ENCODE data around the gene DSP.

DSP gene

GRCh38 chr6:7535498-7535897 is 6.0 kb upstream of the DSP start:
- Histone ChIP-seq H3K9me3 (ENCODE audit: control insufficient read depth, low read length) (no peaks in the 10 kb centered on the region), H3K4me1 (ENCODE audit: control insufficient read depth, insufficient read depth, low read length, poor library complexity, severe bottlenecking) (no peaks in the 10 kb centered on the region), H3K4me3 (ENCODE audit: extremely low read depth, insufficient read depth, low read length, poor library complexity, severe bottlenecking) (no peak overlapping the region), H3K36me3 (ENCODE audit: control insufficient read depth, insufficient read depth, low read length) (no peaks in the 10 kb centered on the region), H3K27ac (ENCODE audit: low read depth, low read length, severe bottlenecking) (no peak overlapping the region)
- WGBS, 2 experiments (ENCODE audit: insufficient coverage in 2 of 2) = 100% methylated on average over 2 to 3 of the region's 5 CpGs

GRCh38 chr6:7537565-7538174 is 3.8 kb upstream of the DSP start:
- 81 to 100% methylated on average over 2 of the region's 4 CpGs for WGBS, 2 experiments (ENCODE audit: insufficient coverage in 2 of 2)
- H3K4me3 ChIP-seq (ENCODE audit: extremely low read depth, insufficient read depth, low read length, poor library complexity, severe bottlenecking) = no peak overlapping the region
- no peaks in the 10 kb centered on the region for H3K4me1 ChIP-seq (ENCODE audit: control insufficient read depth, insufficient read depth, low read length, poor library complexity, severe bottlenecking)
- no peaks in the 10 kb centered on the region for H3K9me3 ChIP-seq (ENCODE audit: control insufficient read depth, low read length)
- H3K36me3 ChIP-seq (ENCODE audit: control insufficient read depth, insufficient read depth, low read length) = no peaks in the 10 kb centered on the region
- no peak overlapping the region for H3K27ac ChIP-seq (ENCODE audit: low read depth, low read length, severe bottlenecking)

GRCh38 chr6:7538484-7538883 is 3.0 kb upstream of the DSP start:
- 87 to 93% methylated on average over 3 to 4 of the region's 5 CpGs for WGBS, 2 experiments (ENCODE audit: insufficient coverage in 2 of 2)
- Histone ChIP-seq H3K4me1 (ENCODE audit: control insufficient read depth, insufficient read depth, low read length, poor library complexity, severe bottlenecking) (no peaks in the 10 kb centered on the region), H3K36me3 (ENCODE audit: control insufficient read depth, insufficient read depth, low read length) (no peaks in the 10 kb centered on the region), H3K9me3 (ENCODE audit: control insufficient read depth, low read length) (no peaks in the 10 kb centered on the region), H3K4me3 (ENCODE audit: extremely low read depth, insufficient read depth, low read length, poor library complexity, severe bottlenecking) (no peak overlapping the region), H3K27ac (ENCODE audit: low read depth, low read length, severe bottlenecking) (no peak overlapping the region)

- Histone ChIP-seq H3K27ac (ENCODE audit: low read depth, low read length, severe bottlenecking) (peak overlapping the region; percentile 88), H3K9me3 (ENCODE audit: control insufficient read depth, low read length) (no peaks in the 10 kb centered on the region), H3K4me1 (ENCODE audit: control insufficient read depth, insufficient read depth, low read length, poor library complexity, severe bottlenecking) (peaks cover 6% of the 10 kb centered on the region), H3K4me3 (ENCODE audit: extremely low read depth, insufficient read depth, low read length, poor library complexity, severe bottlenecking) (peak overlapping the region; percentile 75), H3K36me3 (ENCODE audit: control insufficient read depth, insufficient read depth, low read length) (no peaks in the 10 kb centered on the region)
- WGBS, 2 experiments (ENCODE audit: insufficient coverage in 2 of 2) = 20 to 21% methylated on average over 12 to 14 of the region's 17 CpGs
Observed at GRCh38 chr6:7540595-7540994, 876 bp upstream of the DSP start.

GRCh38 chr6:7542065-7542873 is 798 bp downstream of the DSP start:
- peaks cover 4% of the 10 kb centered on the region for H3K36me3 ChIP-seq (ENCODE audit: control insufficient read depth, insufficient read depth, low read length)
- H3K9me3 ChIP-seq (ENCODE audit: control insufficient read depth, low read length) = no peaks in the 10 kb centered on the region
- H3K4me3 ChIP-seq (ENCODE audit: extremely low read depth, insufficient read depth, low read length, poor library complexity, severe bottlenecking) = peak overlapping the region; percentile 75
- H3K4me1 ChIP-seq (ENCODE audit: control insufficient read depth, insufficient read depth, low read length, poor library complexity, severe bottlenecking) = peaks cover 12% of the 10 kb centered on the region
- WGBS, 2 experiments (ENCODE audit: insufficient coverage in 2 of 2) = 0 to 1% methylated on average over 40 to 66 of the region's 80 CpGs
- H3K27ac ChIP-seq (ENCODE audit: low read depth, low read length, severe bottlenecking) = peak overlapping the region; percentile 88

- peak overlapping the region; percentile 88 for H3K27ac ChIP-seq (ENCODE audit: low read depth, low read length, severe bottlenecking)
- WGBS, 2 experiments (ENCODE audit: insufficient coverage in 2 of 2) = 1 to 6% methylated on average over 10 to 16 of the region's 32 CpGs
- peaks cover 6% of the 10 kb centered on the region for H3K36me3 ChIP-seq (ENCODE audit: control insufficient read depth, insufficient read depth, low read length)
- no peaks in the 10 kb centered on the region for H3K9me3 ChIP-seq (ENCODE audit: control insufficient read depth, low read length)
- peaks cover 12% of the 10 kb centered on the region for H3K4me1 ChIP-seq (ENCODE audit: control insufficient read depth, insufficient read depth, low read length, poor library complexity, severe bottlenecking)
- peak overlapping the region; percentile 75 for H3K4me3 ChIP-seq (ENCODE audit: extremely low read depth, insufficient read depth, low read length, poor library complexity, severe bottlenecking)
Observed at GRCh38 chr6:7542874-7543624, 1.6 kb downstream of the DSP start.

GRCh38 chr6:7543789-7544424 is 2.4 kb downstream of the DSP start:
- Histone ChIP-seq H3K4me1 (ENCODE audit: control insufficient read depth, insufficient read depth, low read length, poor library complexity, severe bottlenecking) (peaks cover 12% of the 10 kb centered on the region), H3K4me3 (ENCODE audit: extremely low read depth, insufficient read depth, low read length, poor library complexity, severe bottlenecking) (peak overlapping the region; percentile 75), H3K36me3 (ENCODE audit: control insufficient read depth, insufficient read depth, low read length) (peaks cover 14% of the 10 kb centered on the region), H3K9me3 (ENCODE audit: control insufficient read depth, low read length) (no peaks in the 10 kb centered on the region), H3K27ac (ENCODE audit: low read depth, low read length, severe bottlenecking) (no peak overlapping the region)
- WGBS, 2 experiments (ENCODE audit: insufficient coverage in 2 of 2) = 23% methylated on average over 8 to 12 of the region's 13 CpGs

- Histone ChIP-seq H3K36me3 (ENCODE audit: control insufficient read depth, insufficient read depth, low read length) (peaks cover 20% of the 10 kb centered on the region), H3K4me3 (ENCODE audit: extremely low read depth, insufficient read depth, low read length, poor library complexity, severe bottlenecking) (no peak overlapping the region), H3K4me1 (ENCODE audit: control insufficient read depth, insufficient read depth, low read length, poor library complexity, severe bottlenecking) (peaks cover 12% of the 10 kb centered on the region), H3K9me3 (ENCODE audit: control insufficient read depth, low read length) (no peaks in the 10 kb centered on the region), H3K27ac (ENCODE audit: low read depth, low read length, severe bottlenecking) (no peak overlapping the region)
- WGBS, 2 experiments (ENCODE audit: insufficient coverage in 2 of 2) = no CpG with 5 or more reads among the region's 3 CpGs
Observed at GRCh38 chr6:7544597-7544996, 3.1 kb downstream of the DSP start.

GRCh38 chr6:7545316-7546019 is 4.0 kb downstream of the DSP start:
- Histone ChIP-seq H3K27ac (ENCODE audit: low read depth, low read length, severe bottlenecking) (peak overlapping the region; percentile 59), H3K4me1 (ENCODE audit: control insufficient read depth, insufficient read depth, low read length, poor library complexity, severe bottlenecking) (peaks cover 12% of the 10 kb centered on the region), H3K4me3 (ENCODE audit: extremely low read depth, insufficient read depth, low read length, poor library complexity, severe bottlenecking) (no peak overlapping the region), H3K9me3 (ENCODE audit: control insufficient read depth, low read length) (no peaks in the 10 kb centered on the region), H3K36me3 (ENCODE audit: control insufficient read depth, insufficient read depth, low read length) (peaks cover 21% of the 10 kb centered on the region)
- 86 to 90% methylated on average over 12 of the region's 12 CpGs for WGBS, 2 experiments (ENCODE audit: insufficient coverage in 2 of 2)

- peaks cover 12% of the 10 kb centered on the region for H3K4me1 ChIP-seq (ENCODE audit: control insufficient read depth, insufficient read depth, low read length, poor library complexity, severe bottlenecking)
- no peaks in the 10 kb centered on the region for H3K9me3 ChIP-seq (ENCODE audit: control insufficient read depth, low read length)
- H3K36me3 ChIP-seq (ENCODE audit: control insufficient read depth, insufficient read depth, low read length) = peaks cover 21% of the 10 kb centered on the region
- H3K27ac ChIP-seq (ENCODE audit: low read depth, low read length, severe bottlenecking) = peak overlapping the region; percentile 59
- no peak overlapping the region for H3K4me3 ChIP-seq (ENCODE audit: extremely low read depth, insufficient read depth, low read length, poor library complexity, severe bottlenecking)
- whole genome bisulfite sequencing, 2 experiments (ENCODE audit: insufficient coverage in 2 of 2) = 76 to 82% methylated on average over 4 to 5 of the region's 6 CpGs
Observed at GRCh38 chr6:7546020-7546369, 4.5 kb downstream of the DSP start.
